ENCODE data around the gene UNK. TPM values are rescaled to one million over a fixed set of nuclear protein-coding genes. Genes with fewer than 3 reads are reported as not detected.
A peak's percentile ranks its signal among the peaks of the same experiment; 100 is the strongest.

Gene UNK
- total and polyA plus RNA-seq, 8 donors: 3.5 to 102 (median 19.5) TPM

DNA sequence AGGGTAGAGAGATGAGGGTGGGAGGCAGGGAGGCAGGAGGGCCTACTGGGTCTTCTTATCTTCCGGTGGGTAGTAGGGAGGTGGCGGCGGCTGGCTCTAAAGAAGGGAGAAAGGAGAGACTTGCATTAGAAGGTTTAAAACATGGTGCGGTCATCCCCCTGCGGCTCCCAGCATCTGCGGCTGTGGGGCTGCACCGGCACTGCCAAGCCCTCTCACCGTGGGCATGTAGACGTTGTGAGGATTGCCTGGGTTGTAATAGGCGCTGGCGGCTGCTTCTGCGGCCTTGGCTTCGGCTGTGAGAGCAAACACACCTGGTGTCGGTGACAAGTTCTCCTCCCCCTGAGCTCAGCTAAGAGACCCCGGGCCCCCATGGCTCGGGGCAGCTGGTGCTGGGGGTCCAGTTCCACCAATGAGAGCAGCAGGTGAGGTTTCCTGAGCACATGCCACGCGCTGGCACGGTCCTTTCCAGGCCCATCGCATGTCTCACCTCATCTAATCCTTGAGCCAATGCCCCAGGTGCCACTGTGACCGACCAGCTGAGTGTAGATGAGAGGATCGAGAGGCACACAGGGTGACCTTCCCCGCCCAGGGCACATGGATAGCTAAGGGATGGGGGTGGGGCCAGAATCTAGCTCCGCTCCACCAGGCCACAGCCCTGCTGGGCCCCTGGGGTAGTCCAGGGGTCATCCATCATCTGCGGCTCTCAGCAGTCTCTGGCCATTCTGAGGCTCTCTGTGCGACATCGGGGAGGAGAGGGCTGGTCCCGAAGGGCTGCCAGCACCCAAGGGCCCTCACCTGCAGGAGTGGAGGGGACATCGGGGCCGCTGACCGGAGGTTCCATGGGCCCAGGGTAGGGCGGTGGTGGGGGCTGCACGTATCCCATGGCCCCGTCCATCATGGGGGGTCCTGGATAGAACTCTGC lies 62.3 kb downstream of the UNK start:
- Histone ChIP-seq H3K4me1 (peaks cover 50 to 98% (median 74%) of the 10 kb centered on the region in 4 donors), H3K27ac (peak overlapping the region; percentile 77 to 99 (median 91)), H3K9me3 (no peaks in the 10 kb centered on the region), H3K4me3 (no peak overlapping the region), H3K27me3 (no peaks in the 10 kb centered on the region), H3K36me3 (peaks cover 52 to 72% (median 63%) of the 10 kb centered on the region in 4 donors)
- intact Hi-C loops (cut with DNase I; ENCODE audit: low total_unique reads): no loop called here
- peak in 1 of 2 donors; percentile 64 for DNase-seq
- TF ChIP-seq, protein P1, sequence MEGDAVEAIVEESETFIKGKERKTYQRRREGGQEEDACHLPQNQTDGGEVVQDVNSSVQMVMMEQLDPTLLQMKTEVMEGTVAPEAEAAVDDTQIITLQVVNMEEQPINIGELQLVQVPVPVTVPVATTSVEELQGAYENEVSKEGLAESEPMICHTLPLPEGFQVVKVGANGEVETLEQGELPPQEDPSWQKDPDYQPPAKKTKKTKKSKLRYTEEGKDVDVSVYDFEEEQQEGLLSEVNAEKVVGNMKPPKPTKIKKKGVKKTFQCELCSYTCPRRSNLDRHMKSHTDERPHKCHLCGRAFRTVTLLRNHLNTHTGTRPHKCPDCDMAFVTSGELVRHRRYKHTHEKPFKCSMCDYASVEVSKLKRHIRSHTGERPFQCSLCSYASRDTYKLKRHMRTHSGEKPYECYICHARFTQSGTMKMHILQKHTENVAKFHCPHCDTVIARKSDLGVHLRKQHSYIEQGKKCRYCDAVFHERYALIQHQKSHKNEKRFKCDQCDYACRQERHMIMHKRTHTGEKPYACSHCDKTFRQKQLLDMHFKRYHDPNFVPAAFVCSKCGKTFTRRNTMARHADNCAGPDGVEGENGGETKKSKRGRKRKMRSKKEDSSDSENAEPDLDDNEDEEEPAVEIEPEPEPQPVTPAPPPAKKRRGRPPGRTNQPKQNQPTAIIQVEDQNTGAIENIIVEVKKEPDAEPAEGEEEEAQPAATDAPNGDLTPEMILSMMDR (IDR thresholded peaks at IDR 0.05): no peak
- TF ChIP-seq EP300 (IDR thresholded peaks at IDR 0.05) (no peak), POLR2A (IDR thresholded peaks at IDR 0.05) (no peak), POLR2AphosphoS5 (IDR thresholded peaks at IDR 0.05) (no peak)
- 61 to 74% (median 71%) methylated on average over 23 to 34 of the region's 34 CpGs for WGBS, 5 donors

DNA sequence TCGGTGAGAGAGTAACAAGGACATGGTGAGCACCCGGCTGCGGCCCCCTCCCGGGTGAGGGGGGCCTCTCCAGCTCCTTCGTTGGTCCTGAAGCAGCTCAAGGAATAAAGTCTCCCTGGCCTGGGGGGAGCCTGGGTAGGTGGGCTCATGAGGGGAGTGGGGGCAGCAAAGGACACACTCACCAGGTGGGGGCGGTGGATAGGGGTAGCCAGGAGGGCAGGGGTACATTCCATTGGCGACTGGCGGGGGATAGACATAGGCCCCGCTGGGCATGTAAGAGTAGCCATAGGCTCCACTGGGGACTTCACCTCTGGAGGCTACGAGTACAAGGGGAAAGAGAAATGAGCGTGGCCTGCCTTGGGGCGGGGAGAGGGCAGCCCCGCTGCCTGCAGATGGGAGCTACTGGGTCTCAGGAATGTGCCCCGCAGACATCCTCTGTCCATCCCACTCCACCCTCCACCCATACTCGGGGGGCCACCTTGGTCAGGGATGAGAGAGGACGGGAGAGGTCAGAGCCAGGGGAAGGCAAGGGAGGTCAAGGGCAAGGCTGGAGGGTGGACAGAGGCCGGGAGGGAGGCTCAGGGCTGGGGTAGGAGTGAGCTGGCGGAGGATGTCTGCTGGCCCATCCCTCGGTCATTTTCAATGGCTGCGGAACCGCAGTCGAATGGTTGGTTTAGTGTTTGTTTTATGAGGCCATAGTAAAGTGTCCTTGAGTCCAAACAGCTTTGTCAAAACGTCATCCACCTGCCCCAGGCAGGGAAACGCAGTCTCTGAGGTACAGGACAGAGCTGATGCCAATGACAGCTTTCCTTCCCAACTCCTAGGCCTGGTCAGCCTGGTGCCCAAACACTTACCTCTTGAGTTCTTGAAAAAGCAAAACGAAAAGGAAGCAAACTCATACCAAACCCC lies 63.3 kb downstream of the UNK start:
- DNase-seq: peak in 1 of 2 donors; percentile 8
- Histone ChIP-seq H3K27me3 (no peaks in the 10 kb centered on the region), H3K4me3 (no peak overlapping the region), H3K27ac (peak overlapping the region; percentile 77 to 99 (median 91)), H3K4me1 (peaks cover 50 to 98% (median 81%) of the 10 kb centered on the region in 4 donors), H3K36me3 (peaks cover 52 to 73% (median 70%) of the 10 kb centered on the region in 4 donors), H3K9me3 (no peaks in the 10 kb centered on the region)
- TF ChIP-seq POLR2AphosphoS5 (IDR thresholded peaks at IDR 0.05) (no peak), POLR2A (IDR thresholded peaks at IDR 0.05) (no peak), EP300 (IDR thresholded peaks at IDR 0.05) (no peak)
- TF ChIP-seq, protein P1 (IDR thresholded peaks at IDR 0.05): no peak
- 81 to 86% (median 85%) methylated on average over 20 to 25 of the region's 25 CpGs for WGBS, 5 donors
- intact Hi-C loops (cut with DNase I; ENCODE audit: low total_unique reads): no loop called here

DNA sequence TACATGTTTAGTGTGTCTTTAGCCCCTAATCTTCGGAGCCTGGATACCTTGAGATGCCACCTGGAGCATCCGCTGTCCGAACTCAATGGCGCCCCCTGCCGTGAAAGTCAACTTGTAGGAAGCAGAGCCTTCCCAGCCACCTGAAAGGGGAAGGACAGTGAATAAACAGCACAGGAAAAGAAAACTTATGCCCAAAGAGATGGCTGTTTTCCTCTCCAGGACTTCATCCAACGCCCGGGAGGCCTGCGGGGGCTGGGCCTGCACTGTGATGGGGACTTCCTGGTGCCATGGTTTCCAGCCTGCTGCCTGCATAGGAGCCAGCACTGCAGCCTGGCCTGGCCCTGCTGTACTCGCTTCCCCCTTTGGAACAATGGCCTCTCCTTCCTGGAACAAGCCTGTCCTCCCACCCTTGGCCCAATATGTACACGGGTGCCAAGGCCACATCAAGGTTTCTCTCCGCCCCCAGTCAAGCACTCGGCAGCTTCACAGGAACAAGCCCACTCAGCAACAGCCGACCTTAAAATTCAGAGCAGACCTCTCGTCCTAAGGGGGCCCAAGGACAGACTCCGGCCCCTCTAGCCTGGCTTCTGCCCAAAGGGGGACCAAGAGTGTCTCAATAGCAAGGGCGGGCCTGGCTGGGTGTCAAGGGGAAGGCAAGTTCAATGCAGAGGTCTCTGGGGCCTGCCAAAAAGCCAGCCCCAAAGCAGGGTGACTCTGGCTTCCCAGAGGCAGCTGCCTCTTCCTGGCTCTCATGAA lies 64.1 kb downstream of the UNK start:
- Histone ChIP-seq H3K4me1 (peaks cover 58 to 100% (median 89%) of the 10 kb centered on the region in 4 donors), H3K4me3 (no peak overlapping the region), H3K27ac (peak overlapping the region; percentile 17 to 99 (median 91)), H3K27me3 (no peaks in the 10 kb centered on the region), H3K36me3 (peaks cover 52 to 73% (median 70%) of the 10 kb centered on the region in 4 donors), H3K9me3 (no peaks in the 10 kb centered on the region)
- 23 to 36% (median 33%) methylated on average over 8 to 16 of the region's 16 CpGs for whole genome bisulfite sequencing, 5 donors
- TF ChIP-seq POLR2AphosphoS5 (IDR thresholded peaks at IDR 0.05): peak in 2 of 3 donors; percentile 37 to 63
- TF ChIP-seq, protein P1 (IDR thresholded peaks at IDR 0.05): peak in 5 of 7 experiments; percentile 38 to 65 (median 55)
- TF ChIP-seq EP300 (IDR thresholded peaks at IDR 0.05): no peak
- no peak for TF ChIP-seq POLR2A (IDR thresholded peaks at IDR 0.05)
- intact Hi-C loops (cut with DNase I; ENCODE audit: low total_unique reads): no loop called here
- peak; percentile 86 to 88 for DNase-seq
